ENCODE measurements around the gene CRISPLD2. TPM values are rescaled to one million over a fixed set of nuclear protein-coding genes. Genes with fewer than 3 reads are reported as not detected.

The CRISPLD2 gene
- total and polyA plus RNA-seq, 10 donors = 7.9 to 271 (median 75.5) TPM

DNA sequence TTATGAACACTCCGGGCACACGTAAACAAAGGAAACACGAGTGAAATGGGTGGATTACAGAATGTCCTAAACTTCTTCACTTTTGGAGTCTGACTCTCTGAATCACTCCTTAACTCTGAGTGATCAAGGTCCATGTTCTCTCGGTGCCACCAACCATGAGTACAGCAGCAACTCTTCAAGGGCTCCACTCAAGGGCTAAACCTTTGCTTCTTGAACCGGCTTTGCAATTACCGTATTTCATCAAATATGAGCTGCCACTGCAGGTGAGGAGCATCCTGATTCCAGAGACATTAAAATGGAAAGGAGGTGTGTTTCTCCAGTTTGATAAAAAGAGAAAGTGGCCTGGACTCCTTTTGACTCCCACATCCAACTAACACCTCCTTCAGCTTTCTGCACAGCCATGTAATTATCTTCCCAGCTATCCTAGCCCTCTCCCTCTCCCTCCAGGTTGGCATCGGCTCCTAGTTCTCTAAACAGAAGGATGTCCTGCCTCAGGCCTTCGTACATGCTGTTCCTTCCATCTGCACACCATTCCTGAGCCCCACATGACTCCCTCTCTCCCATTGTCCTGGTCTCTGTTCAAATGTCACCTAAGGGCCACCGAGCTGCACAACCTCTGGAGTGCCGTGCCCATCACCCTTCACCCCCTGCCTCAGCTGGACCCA, 130.1 kb downstream of the CRISPLD2 start:
- TF ChIP-seq POLR2AphosphoS5 (IDR thresholded peaks at IDR 0.05) (no peak), POLR2A (IDR thresholded peaks at IDR 0.05) (no peak)
- TF ChIP-seq, protein P1, sequence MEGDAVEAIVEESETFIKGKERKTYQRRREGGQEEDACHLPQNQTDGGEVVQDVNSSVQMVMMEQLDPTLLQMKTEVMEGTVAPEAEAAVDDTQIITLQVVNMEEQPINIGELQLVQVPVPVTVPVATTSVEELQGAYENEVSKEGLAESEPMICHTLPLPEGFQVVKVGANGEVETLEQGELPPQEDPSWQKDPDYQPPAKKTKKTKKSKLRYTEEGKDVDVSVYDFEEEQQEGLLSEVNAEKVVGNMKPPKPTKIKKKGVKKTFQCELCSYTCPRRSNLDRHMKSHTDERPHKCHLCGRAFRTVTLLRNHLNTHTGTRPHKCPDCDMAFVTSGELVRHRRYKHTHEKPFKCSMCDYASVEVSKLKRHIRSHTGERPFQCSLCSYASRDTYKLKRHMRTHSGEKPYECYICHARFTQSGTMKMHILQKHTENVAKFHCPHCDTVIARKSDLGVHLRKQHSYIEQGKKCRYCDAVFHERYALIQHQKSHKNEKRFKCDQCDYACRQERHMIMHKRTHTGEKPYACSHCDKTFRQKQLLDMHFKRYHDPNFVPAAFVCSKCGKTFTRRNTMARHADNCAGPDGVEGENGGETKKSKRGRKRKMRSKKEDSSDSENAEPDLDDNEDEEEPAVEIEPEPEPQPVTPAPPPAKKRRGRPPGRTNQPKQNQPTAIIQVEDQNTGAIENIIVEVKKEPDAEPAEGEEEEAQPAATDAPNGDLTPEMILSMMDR (IDR thresholded peaks at IDR 0.05 in 8 of 11, conservative IDR thresholded peaks at IDR 0.05 in 3 of 11) = no peak
- H3K4me1 ChIP-seq = peaks cover 11 to 55% (median 31%) of the 10 kb centered on the region in 6 donors
- H3K4me3 ChIP-seq = no peak overlapping the region
- no peaks in the 10 kb centered on the region for H3K9me3 ChIP-seq
- WGBS, 5 donors = 80 to 87% (median 84%) methylated on average over 10 of the region's 10 CpGs
- DNase-seq = no peak
- H3K27ac ChIP-seq = no peak overlapping the region
- H3K36me3 ChIP-seq = no peaks in the 10 kb centered on the region
- H3K27me3 ChIP-seq (replicated peaks in 1 of 7) = no peaks in the 10 kb centered on the region
- intact Hi-C loops (cut with DNase I; ENCODE audit: low total_unique reads) = loop anchor here (5.0 kb wide), 1 partner anchor 193 kb away; no protein-coding TSS in a partner anchor

DNA sequence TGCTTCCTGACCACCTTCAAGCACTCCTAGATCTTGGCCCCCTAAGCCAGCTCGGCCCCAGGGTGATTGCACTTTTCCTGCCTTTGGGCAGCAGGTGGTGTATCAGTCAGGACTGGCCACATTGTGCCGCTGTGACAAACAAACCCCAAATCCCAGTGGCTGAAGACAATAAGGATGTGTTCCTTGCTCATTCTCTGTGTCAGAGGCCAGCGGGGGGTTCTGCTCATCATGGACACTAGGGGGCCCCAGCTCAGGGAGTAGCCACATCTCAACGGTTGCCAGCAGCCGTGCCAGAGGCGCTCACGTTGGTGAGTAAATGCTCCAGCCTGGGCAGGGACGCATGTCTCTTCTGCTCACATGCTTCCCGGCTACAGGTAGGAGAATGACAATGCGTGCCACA, 131.1 kb downstream of the CRISPLD2 start:
- WGBS, 5 donors = 62 to 87% (median 83%) methylated on average over 7 to 10 of the region's 10 CpGs
- intact Hi-C loops (cut with DNase I; ENCODE audit: low total_unique reads) = loop anchor here (5.0 kb wide), 1 partner anchor 194 kb away; no protein-coding TSS in a partner anchor
- TF ChIP-seq POLR2AphosphoS5 (IDR thresholded peaks at IDR 0.05) = no peak
- no peak for TF ChIP-seq POLR2A (IDR thresholded peaks at IDR 0.05)
- TF ChIP-seq, protein P1 (IDR thresholded peaks at IDR 0.05 in 8 of 11, conservative IDR thresholded peaks at IDR 0.05 in 3 of 11) = peak in 4 of 11 experiments; percentile 35 to 49 (median 42)

DNA sequence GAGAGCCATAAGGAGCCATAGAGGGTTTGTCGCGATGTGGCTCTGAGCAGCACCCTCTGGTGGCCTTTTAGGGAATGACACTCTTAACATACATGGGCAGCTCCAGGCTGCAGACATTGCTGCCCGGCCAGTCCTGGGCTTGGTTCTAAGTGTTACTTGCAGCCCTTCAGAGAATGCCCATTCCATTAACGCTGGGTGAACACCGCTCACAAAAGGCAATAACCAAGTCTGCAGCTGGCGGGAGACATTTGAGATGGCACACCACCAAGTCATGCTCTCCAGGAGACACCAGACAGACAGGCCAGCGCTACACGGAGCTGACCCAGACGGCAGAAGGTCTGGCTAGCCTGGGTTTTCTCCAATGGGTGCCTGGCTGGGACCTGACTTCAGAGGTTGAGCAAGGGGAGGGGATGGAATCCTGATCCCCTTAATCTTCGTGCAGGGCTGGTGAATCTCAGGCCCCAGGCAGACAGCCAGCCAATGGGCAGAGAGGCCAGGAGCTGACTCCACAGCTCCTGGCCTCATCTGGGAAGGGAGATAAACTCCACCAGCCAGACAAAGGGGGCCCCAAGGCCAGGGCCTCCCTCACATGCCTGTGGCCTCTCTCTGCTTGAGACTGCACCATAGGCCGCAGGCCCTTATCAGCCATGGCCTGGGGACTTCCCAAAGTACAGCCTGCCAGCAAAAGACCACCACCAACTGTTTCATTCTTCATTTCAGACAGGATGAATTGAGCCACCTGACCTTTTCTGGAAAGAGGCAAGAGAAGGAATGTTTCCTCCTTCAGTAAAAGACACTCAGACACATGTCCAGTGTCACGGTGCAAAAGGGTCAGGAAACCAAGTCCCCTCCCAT, 132.8 kb downstream of the CRISPLD2 start:
- intact Hi-C loops (cut with DNase I; ENCODE audit: low total_unique reads) = loop anchor here (5.0 kb wide), 1 partner anchor 195 kb away; no protein-coding TSS in a partner anchor
- Histone ChIP-seq H3K4me1 (peaks cover 11 to 45% (median 24%) of the 10 kb centered on the region in 6 donors), H3K9me3 (no peaks in the 10 kb centered on the region), H3K4me3 (no peak overlapping the region), H3K36me3 (no peaks in the 10 kb centered on the region), H3K27me3 (replicated peaks in 1 of 7) (no peaks in the 10 kb centered on the region), H3K27ac (peak overlapping the region; percentile 29 to 70 (median 48))
- peak; percentile 25 to 48 (median 46) for TF ChIP-seq POLR2AphosphoS5 (IDR thresholded peaks at IDR 0.05)
- TF ChIP-seq POLR2A (IDR thresholded peaks at IDR 0.05) = no peak
- TF ChIP-seq, protein P1 (IDR thresholded peaks at IDR 0.05 in 8 of 11, conservative IDR thresholded peaks at IDR 0.05 in 3 of 11) = peak; percentile 78 to 97 (median 93)
- peak; percentile 87 for DNase-seq
- 41 to 60% (median 47%) methylated on average over 7 to 12 of the region's 12 CpGs for WGBS, 5 donors

More for the DNA sequence above, 131.1 kb downstream of the CRISPLD2 start:
- H3K9me3 ChIP-seq = no peaks in the 10 kb centered on the region
- DNase-seq = no peak
- peaks cover 11 to 55% (median 31%) of the 10 kb centered on the region in 6 donors for H3K4me1 ChIP-seq
- H3K27me3 ChIP-seq (replicated peaks in 1 of 7) = no peaks in the 10 kb centered on the region
- no peak overlapping the region for H3K4me3 ChIP-seq
- H3K27ac ChIP-seq = no peak overlapping the region
- H3K36me3 ChIP-seq = no peaks in the 10 kb centered on the region

All from spleen (tissue), 11 donors.